Kidney capillary endothelial cell (primary cell): ENCODE results near the gene CDC42EP3.

Experiments used
- DNase-seq: peaks from one replicate; pipeline ENCODE4 v3.0.0-alpha.2; 2018; ENCODE audit warnings: low spot score

Gene CDC42EP3

DNA sequence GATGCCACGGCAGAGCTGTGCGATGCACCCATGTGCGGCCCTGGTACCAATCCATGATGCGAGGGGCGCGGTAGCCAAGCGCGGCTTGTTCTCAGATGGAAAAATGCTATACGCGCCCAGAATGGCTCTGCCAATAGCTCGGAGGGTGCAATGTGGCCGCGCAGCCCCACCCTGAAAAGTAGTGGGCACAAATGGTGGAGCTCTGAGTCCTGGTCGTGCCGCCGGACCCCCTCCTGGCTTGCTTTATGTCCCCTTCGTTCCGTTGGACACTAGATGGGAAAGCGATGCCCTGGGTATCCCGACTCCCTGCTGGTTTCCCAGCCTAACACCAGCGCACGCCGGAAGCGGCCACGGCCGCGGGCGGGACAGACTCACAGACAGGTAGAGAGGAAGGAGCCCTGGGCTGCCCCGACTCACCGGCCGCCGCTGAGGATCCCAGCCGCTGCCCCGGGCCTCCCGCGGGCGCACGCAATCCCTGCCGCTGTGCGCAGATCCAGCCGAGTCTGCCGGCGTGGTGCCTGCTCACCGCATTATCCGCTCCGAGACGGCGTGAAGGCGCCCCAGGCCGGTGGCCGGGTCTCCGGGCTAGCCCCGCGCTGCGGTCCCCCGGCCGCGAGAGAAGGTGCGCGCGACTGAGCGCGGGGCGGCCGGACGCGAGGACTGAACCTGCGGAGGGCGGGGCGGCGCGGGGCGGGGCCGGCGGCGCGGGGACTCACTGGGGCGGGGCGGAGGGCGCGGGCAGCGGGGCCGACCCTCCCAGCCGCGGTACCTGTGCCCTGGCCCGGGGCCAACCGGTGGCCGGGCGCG lies at the start of gene CDC42EP3:
Gene CDC42EP3, minus strand, starts transcription at position 634 of the 807 bp plus-strand sequence. CDS start 25,055 bp downstream, outside the sequence.
- DNase-seq = no peak

DNA sequence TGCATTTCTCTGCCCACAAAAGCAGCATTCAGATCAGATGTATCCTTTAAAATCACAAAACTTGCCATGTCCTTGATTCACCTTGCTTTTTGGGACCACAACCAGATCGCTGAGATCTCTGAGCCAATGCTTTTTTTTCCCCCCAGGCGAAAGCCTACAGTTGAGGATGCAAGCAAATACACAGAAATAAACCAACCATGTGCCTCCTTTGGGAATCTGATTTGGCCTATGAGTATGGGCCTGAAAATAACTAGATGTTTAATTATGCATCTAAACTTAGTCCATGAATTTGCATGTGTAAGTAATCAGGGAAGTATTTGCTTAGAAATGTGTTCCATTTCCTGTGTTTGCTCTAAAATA lies 49.7 kb upstream of the CDC42EP3 start:
- DNase-seq = no peak

DNA sequence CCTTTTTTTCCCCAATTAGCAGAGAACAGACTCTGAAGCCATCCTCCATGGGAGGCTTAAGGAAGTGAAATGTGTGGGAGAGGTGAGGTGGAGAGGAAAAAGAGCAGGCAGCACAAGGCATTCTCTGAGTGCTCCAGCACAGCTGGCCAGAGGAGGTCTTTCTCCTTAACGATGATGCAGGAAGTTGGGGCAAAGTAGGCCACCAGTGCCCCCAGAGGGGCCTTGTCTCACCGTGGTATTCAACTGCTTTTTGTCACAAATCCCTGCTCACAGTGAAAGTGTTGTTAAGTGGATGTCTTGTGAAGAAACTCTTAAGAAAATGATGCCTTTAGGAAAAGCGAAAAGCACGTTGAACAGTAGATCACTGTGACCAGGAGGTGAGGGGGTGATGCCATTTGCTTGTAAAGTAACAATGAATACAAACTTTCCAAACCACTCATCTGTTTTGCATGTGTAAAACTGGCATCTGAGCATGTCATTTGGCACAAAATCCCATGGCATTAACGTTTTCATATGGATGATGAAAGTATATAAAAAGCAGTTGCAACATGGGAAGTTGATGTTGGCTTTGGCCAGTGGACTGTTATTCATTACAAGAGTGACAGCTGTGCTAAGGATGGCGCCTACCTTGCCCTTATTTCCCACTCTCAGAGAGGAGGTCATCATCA lies 49.2 kb upstream of the CDC42EP3 start:
- no peak for DNase-seq

- no peak for DNase-seq
Observed at GRCh38 chr2:37718515-37719161, 47.2 kb upstream of the CDC42EP3 start.

GRCh38 chr2:37713258-37713700 lies 41.8 kb upstream of the CDC42EP3 start:
- DNase-seq = no peak

- no peak for DNase-seq
Observed at GRCh38 chr2:37711831-37712230, 40.4 kb upstream of the CDC42EP3 start.

- DNase-seq = peak; percentile 16
Observed at GRCh38 chr2:37711308-37711731, 39.9 kb upstream of the CDC42EP3 start.

GRCh38 chr2:37709111-37709510 lies 37.7 kb upstream of the CDC42EP3 start:
- no peak for DNase-seq

GRCh38 chr2:37708146-37708545 lies 36.7 kb upstream of the CDC42EP3 start:
- no peak for DNase-seq

GRCh38 chr2:37707393-37707792 lies 36.0 kb upstream of the CDC42EP3 start:
- no peak for DNase-seq

GRCh38 chr2:37706334-37707183 lies 35.1 kb upstream of the CDC42EP3 start:
- no peak for DNase-seq

GRCh38 chr2:37705191-37705590 lies 33.7 kb upstream of the CDC42EP3 start:
- no peak for DNase-seq

DNA sequence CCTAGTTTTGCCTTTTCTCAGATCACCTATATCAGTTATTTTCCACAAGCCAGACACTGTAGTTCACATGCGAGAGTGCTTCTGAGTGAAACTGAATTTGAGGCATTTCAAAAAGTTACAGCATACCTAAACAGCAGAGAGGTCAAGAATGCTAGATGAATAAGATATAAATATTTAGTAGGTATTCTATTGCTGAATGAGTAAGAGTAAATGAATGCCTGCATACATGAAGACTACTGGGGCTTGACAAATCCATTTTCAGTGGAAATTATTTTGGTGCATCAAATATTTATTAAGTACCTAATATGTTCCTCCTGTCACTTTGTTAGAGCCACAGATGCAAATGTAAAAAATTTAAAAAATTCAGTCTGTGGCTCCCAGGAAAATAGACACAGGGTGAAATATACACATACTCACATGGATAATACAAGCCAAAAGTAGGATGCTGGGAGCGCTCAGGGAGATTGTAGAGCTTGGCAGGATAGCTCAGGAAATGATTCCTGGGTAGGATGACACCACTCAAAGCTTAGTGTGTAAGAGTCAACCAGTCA lies 27.6 kb upstream of the CDC42EP3 start:
- DNase-seq = no peak

GRCh38 chr2:37695336-37695735 lies 23.9 kb upstream of the CDC42EP3 start:
- no peak for DNase-seq

- DNase-seq = no peak
Observed at GRCh38 chr2:37692711-37693110, 21.3 kb upstream of the CDC42EP3 start.

DNA sequence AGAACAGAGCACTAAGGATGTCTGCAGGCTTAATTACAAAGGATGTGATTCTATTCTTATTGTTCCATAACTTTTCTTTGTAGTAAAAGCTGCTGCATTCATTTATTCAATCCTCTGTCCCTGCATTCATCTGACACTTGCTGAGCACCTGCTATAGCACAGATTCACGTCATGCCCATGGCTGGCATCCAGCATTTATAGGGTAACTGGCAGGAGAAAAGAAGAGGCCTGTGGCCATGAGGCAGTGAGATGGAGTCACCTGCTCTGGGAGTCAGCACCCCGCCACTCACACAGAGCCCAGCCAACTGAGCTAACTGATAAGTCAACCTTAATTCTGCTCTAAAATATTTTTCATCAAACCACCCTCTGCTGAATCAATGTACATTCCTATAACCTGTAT lies 18.3 kb upstream of the CDC42EP3 start:
- no peak for DNase-seq

DNA sequence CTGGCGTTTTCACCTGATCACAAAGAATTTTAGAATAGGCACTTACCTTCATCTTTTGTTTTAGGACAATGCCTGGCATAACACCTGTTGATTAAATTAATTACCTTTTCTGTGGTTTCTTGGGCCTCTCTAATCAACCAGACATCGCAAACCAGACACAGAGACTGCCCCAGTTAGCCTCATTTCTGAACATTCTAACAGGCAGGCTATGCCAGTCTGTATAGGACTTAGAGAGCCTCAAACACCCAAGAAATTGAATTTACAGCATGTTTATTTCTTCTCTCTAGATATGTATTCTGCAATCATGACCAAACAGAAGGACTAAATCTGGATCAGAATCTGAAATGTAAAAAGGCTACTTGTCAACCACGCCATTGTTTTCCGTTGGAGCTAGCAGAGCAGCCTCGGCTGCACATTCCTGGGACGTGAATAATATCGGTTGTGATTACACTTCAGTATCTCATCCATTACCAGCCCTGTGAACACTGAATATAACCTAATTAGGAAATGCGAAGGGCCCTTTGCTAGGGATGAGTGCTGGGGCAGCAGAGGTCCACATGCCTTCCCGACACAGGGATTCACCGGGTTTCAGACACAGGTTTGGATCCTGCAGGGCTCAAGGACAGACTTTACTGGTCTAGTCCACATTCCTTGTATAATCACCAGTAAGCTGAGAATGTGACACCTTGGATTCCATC lies 17.5 kb upstream of the CDC42EP3 start:
- no peak for DNase-seq

GRCh38 chr2:37686792-37687526 lies 15.5 kb upstream of the CDC42EP3 start:
- DNase-seq = no peak

GRCh38 chr2:37684809-37685208 lies 13.4 kb upstream of the CDC42EP3 start:
- no peak for DNase-seq
